ENCODE data around the gene EIF2AK3.
"Not testable (repeated sequence)": the region's sequence is repeated elsewhere in the genome, so short reads cannot be mapped to it uniquely, and the experiment has no call there.

Gene EIF2AK3

GRCh38 chr2:88632569-88632968, 5.3 kb upstream of the EIF2AK3 start:
- DNase-seq, result no peak

DNA sequence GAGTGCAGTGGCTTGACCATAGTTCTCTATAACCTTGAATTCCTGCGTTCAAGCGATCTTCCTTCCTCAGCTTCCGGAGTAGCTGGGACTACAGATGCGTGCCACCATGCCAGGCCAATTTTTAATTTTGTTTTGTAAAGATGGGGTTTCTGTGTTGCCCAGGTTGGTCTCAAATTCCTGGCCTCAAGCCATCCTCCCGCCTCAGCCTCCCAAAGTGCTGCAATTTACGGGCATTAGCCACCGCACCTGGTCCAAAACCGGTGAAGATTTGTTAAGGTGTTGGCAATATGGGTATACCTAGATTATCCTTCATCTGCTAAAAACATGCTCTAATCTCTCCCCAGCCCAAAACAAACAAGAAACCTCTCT, 1.3 kb upstream of the EIF2AK3 start:
- no peak for DNase-seq

- peak; percentile 69 to 70 for DNase-seq
Observed at GRCh38 chr2:88627856-88628570, 749 bp upstream of the EIF2AK3 start.

DNA sequence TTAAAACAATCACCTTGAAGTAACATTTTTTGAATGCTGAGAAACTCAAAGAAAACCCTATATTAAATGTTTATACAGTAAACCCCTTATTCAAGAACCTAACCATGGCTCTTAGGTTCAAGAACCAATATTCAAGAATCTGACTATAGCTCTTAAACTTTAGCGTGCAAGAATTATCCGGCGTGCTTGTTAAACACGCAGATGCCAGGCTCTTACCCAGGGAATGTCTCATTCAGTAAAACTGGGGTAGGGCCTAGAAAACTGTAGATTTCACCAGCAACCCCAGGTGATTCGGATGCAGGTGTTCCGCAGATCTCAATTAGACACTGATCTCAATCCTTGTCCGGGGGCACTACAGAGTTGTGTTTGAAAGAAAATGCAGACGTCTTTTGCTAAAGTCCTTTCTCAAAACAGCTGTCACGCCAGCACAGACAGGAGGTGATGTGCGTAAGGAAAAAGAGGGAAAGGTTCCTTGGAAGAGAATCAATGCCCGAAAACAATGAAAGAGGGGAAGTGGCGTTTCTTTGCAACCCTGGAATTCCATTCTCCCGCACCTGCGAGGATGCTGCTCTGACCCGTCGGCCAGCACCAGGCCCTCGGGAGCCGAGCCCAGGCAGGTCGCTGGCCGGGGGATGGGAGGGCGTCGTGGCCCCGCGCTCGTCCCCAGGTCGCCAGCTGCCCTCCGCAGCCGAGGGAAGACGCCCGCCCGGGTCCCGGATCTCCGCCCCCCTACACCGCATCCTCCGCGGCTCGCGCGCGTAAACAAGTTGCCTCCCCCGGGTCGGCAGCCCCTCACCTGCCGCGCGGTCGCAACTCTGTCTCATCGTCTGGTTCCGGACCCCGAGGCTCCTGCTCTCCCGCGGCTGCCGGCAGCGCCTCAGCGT, 851 bp downstream of the EIF2AK3 start:
- peak; percentile 19 to 34 for DNase-seq

DNA sequence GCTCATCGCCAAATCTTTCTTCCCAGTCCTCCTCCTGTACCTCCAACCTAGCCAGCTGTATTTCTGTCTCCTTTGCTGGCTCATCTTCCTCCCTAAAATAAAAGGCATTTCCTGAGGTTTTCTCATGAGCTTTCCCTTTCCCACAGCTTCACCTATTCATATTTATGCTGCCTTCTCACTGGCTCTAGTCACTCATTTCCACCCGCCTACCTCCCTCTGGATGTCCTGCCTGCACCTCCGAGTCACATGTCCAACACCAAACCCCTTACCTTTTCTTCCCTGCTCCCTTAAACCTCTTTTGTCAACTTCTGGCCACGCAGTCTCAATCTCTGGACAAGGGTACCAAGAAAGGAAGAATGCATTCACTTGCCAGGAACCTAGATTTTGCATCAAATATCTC, 2.8 kb downstream of the EIF2AK3 start:
- DNase-seq, result no peak

DNA sequence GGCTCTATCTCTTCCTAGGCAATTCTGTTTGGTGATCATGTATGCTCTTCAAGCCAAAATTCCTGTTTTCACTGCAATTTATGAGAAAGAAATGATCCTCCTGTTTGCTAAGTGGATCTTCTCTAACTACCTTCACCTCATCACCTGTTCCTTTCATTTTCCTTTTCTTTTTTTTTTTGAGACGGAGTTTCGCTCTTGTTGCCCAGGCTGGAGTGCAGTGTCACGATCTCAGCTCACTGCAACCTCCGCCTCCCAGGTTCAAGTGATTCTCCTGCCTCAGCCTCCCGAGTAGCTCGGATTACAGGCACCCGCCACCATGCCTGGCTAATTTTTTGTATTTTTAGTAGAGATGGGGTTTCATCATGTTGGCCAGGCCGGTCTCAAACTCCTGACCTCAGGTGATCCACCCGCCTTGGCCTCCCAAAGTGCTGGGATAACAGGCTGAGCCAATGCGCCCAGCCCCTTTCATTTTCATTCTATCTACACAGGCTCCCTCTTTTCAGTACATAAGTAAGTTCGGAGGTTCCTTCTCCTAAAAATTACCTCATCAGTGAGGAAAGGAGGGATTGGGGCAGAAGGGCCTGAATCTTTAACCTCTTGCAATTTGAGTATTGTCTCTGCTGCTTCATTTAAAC, 3.3 kb downstream of the EIF2AK3 start:
- DNase-seq, result not testable (repeated sequence)

- no peak for DNase-seq
Observed at GRCh38 chr2:88622307-88622706, 5.0 kb downstream of the EIF2AK3 start.

- no peak for DNase-seq
Observed at GRCh38 chr2:88621432-88621831, 5.8 kb downstream of the EIF2AK3 start.

DNA sequence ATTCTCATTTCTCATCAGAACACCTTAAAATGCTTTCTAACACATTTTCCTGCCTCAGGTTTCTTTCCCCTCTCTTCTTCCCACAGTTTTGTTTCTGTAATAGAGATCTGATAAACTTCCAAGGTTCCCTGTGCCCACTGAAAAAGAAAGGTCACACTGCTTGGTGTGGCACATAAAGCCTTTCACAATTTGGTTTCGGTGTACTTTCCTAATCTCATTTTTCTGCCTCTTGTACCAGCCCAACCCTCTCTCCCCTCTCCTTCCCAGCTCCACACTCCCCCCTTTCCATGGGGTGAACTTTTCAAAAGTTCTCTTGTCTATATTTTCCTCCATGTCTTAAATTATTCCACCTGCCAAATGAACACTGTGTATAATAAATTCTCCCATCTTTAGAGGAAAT, 7.2 kb downstream of the EIF2AK3 start:
- no peak for DNase-seq

- no peak for DNase-seq
Observed at GRCh38 chr2:88615822-88616221, 11.4 kb downstream of the EIF2AK3 start.

GRCh38 chr2:88614497-88615157, 12.6 kb downstream of the EIF2AK3 start:
- DNase-seq, result no peak

DNA sequence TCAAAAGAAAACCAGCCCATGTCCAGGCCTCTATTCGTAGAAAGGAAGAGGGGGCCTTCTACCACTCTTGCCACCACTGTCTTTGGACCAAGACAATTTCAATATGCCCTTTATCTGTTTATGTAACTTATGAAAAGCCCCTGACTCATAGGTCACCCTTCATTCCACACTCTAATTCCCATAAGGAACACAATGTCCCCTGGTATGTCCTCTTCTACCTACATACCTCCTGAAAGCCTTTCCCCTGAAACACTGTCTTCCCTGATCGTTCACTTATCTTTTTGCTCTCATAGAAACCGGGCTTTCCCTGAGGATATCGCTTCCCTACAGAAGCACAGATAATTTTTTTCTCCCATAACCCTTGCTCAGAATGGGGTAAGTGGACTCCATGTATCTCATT, 13.3 kb downstream of the EIF2AK3 start:
- DNase-seq, result no peak

- no peak for DNase-seq
Observed at GRCh38 chr2:88608184-88608583, 19.1 kb downstream of the EIF2AK3 start.

DNA sequence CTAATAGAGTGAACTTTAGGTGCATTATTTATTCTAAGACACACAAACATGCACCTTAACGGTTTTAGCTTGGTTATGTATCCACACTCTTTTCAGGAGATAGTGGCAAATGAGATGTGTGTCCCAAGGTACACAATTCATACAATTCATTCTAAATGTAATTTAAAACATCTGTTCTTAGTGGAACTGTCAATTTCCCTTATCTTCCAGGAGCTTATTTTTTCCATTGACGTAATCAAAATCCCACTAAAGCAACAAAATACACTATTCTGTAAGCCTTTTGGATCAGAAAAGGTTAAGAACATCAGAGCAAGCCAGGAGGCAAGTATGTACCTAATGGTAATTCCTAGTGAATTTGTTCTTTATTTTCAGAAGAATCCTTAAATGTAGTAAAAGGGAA, 19.8 kb downstream of the EIF2AK3 start:
- DNase-seq, result no peak

DNA sequence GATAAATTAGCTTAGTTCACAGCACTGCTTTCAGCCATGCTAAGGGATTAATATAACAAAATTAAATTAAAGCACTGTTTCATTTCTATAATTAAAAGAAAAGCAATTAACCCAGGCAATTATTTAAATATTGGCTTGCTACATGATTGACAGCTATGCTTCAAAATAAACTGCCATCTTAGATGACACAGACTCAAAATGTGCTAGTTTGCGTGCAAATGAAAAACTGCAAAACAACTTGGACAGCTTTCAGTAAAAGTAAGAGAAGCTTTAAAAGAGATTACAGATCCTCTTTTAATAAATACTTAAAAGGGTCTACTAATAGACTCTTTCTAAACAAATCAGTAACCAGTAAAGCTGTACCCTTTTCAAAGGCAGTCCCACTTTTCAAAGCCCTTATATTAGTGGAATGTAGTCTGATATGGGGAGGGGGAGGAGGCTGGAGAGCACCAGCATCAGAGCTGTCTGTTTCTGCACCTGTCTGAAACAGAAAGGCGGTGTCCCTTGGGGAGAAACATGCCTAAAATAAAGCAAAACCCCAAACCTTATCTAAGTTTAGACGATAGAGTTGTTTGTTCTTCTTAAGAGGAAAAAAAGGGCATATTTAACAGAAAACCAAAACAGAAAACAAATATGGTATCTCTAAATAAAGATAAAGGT, 20.8 kb downstream of the EIF2AK3 start:
- DNase-seq, result no peak

- DNase-seq, result no peak
Observed at GRCh38 chr2:88603146-88603545, 24.1 kb downstream of the EIF2AK3 start.

DNA sequence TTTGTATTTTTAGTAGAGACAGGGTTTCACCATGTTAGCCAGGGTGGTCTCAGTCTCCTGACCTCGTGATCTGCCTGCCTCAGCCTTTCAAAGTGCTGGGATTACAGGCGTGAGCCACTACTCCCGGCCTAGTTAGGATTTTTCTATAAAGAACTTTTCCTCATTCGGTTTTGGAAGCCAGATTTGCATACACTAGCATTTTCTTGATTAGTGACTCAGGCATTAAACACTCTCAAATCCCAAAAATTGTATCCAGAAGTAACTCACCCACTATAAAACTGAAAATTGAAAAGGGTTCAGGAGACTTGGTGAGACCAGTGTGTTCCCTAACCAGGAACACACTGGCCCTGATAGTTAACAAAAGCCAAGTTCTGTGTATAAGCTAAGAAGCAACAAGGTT, 25.2 kb downstream of the EIF2AK3 start:
- no peak for DNase-seq

DNA sequence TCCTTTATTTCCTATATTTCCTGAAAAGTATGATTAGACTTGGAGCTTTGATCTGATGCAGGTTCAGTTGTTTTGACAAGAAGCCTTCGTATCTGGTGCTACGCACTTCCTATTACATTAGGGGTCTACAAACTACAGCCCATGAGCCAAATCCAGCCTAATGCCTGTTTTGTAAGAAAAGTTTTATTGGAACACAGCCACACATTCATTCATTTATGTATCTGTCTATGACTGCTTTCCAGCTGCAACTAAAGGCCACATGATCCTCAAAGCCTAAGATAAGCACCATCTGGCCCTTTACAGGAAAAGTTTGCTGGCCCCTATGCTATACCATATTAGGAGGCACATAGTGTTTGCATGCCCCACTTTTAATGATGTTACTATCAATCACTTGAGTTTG, 26.0 kb downstream of the EIF2AK3 start:
- no peak for DNase-seq

GRCh38 chr2:88600038-88600465, 27.2 kb downstream of the EIF2AK3 start:
- peak; percentile 10 to 23 for DNase-seq

- no peak for DNase-seq
Observed at GRCh38 chr2:88599527-88599926, 27.7 kb downstream of the EIF2AK3 start.

GRCh38 chr2:88597168-88597567, 30.1 kb downstream of the EIF2AK3 start:
- DNase-seq, result no peak

- DNase-seq, result no peak
Observed at GRCh38 chr2:88596141-88596830, 31.0 kb downstream of the EIF2AK3 start.

All from stimulated activated CD4-positive, alpha-beta T cell treated with anti-CD3 and anti-CD28 coated beads, Interleukin-2, amount 100 ng/mL, for 48 hours (primary cell).